Measurements from ENCODE around the gene PCDHGA1. TPM values are rescaled to one million over a fixed set of nuclear protein-coding genes. Genes with fewer than 3 reads are reported as not detected.
"Not testable (repeated sequence)": the region's sequence is repeated elsewhere in the genome, so short reads cannot be mapped to it uniquely, and the experiment has no call there.

Gene PCDHGA1
- polyA plus RNA-seq, 1 experiment = 1.8 TPM

DNA sequence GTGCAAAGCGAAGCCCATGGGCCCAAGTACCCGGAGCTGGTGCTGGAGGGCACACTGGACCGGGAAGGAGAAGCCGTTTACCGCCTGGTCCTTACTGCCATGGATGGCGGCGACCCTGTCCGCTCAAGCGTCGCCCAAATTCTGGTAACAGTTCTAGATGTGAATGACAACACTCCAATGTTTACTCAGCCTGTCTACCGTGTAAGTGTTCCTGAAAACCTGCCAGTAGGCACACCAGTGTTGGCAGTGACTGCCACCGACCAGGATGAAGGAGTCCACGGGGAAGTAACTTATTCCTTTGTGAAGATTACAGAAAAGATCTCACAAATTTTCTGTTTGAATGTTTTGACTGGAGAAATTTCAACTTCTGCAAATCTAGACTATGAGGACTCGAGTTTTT is 44.3 kb downstream of the PCDHGA1 start:
- TF ChIP-seq, protein P1, sequence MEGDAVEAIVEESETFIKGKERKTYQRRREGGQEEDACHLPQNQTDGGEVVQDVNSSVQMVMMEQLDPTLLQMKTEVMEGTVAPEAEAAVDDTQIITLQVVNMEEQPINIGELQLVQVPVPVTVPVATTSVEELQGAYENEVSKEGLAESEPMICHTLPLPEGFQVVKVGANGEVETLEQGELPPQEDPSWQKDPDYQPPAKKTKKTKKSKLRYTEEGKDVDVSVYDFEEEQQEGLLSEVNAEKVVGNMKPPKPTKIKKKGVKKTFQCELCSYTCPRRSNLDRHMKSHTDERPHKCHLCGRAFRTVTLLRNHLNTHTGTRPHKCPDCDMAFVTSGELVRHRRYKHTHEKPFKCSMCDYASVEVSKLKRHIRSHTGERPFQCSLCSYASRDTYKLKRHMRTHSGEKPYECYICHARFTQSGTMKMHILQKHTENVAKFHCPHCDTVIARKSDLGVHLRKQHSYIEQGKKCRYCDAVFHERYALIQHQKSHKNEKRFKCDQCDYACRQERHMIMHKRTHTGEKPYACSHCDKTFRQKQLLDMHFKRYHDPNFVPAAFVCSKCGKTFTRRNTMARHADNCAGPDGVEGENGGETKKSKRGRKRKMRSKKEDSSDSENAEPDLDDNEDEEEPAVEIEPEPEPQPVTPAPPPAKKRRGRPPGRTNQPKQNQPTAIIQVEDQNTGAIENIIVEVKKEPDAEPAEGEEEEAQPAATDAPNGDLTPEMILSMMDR (IDR thresholded peaks at IDR 0.05; ENCODE audit: insufficient read depth, low read depth, low read length) = no peak
- H3K27me3 ChIP-seq (ENCODE audit: control insufficient read depth, insufficient read depth, low read length) = no peaks in the 10 kb centered on the region; the same call in 1 of the 2 replicates
- H3K36me3 ChIP-seq (ENCODE audit: control insufficient read depth, insufficient read depth, low read length) = no peaks in the 10 kb centered on the region
- ChIA-PET POLR2A (no interaction called here), CTCF (interaction anchor here (0.9 to 2.2 kb wide), 16 partner anchors 10 to 193 kb away, joined by 3 to 14 read pairs (median 4); partner anchors contain the start of genes PCDHGA10, PCDHGA11, PCDHGA4 and PCDHGA5)
- DNase-seq (ENCODE audit: low read depth) = no peak
- no peak overlapping the region for H3K4me3 ChIP-seq (ENCODE audit: low read depth, low read length)

DNA sequence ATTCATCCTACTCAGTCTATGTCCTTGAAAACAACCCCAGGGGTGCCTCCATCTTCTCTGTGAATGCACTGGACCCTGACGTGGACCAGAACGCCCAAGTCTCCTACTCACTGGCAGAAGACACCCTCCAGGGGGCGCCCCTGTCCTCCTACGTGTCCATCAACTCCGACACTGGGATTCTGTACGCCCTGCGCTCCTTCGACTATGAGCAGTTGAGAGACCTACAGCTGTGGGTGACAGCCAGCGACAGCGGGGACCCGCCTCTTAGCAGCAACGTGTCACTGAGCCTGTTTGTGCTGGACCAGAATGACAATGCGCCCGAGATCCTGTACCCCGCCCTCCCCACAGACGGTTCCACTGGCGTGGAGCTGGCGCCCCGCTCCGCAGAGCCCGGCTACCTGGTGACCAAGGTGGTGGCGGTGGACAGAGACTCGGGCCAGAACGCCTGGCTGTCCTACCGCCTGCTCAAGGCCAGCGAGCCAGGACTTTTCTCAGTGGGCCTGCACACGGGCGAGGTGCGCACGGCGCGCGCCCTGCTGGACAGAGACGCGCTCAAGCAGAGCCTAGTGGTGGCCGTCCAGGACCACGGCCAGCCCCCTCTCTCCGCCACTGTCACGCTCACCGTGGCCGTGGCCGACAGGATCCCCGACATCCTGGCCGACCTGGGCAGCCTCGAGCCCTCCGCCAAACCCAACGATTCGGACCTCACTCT is 45.3 kb downstream of the PCDHGA1 start:
- H3K4me3 ChIP-seq (ENCODE audit: low read depth, low read length); H3K27me3 ChIP-seq (ENCODE audit: control insufficient read depth, insufficient read depth, low read length); DNase-seq (ENCODE audit: low read depth); POLR2A ChIA-PET; H3K36me3 ChIP-seq (ENCODE audit: control insufficient read depth, insufficient read depth, low read length): not testable (repeated sequence)
- CTCF ChIA-PET = interaction anchor here (0.9 to 1.9 kb wide), 5 partner anchors 11 to 192 kb away, joined by 3 to 7 read pairs (median 4); partner anchors contain the start of gene TAF7

DNA sequence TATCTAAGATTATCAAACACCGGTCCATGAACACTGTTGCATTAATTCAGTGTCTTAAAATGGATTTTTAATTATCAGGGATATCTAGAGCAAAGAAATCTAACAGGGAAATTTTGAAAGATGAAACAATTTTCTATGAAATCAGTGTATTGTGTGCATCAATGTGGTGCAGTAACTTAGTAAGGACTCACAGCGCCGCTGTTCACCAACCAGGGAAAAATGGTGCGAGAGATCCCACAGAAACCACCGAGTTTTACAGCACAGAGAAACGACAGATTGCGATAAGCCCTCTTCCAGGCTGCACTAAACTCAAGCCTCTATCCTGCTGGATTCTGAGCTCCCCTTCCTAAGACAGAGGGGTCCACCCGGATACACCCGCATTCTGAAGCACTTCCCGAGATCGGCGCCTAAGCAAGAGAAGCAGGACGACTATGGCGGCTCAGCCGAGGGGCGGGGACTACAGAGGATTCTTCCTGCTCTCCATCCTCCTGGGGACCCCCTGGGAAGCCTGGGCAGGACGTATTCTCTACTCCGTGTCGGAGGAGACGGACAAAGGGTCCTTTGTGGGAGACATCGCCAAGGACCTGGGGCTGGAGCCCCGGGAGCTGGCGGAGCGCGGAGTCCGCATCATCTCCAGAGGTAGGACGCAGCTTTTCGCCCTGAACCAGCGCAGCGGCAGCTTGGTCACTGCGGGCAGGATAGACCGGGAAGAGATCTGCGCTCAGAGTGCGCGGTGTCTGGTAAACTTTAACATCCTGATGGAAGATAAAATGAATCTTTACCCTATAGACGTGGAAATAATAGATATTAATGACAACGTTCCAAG is 52.4 kb downstream of the PCDHGA1 start, which contains the start of gene PCDHGA7:
PCDHGA7 (plus strand) TSS at position 274 of the 826 bp plus-strand sequence; CDS start at position 432, 158 bp downstream.
- TF ChIP-seq, protein P1 (IDR thresholded peaks at IDR 0.05; ENCODE audit: insufficient read depth, low read depth, low read length) = peak; percentile 68
- DNase-seq (ENCODE audit: low read depth) = no peak
- ChIA-PET CTCF (interaction anchor here (0.8 to 1.6 kb wide), 8 partner anchors 12 to 183 kb away, joined by 3 to 11 read pairs (median 4); partner anchors contain the start of genes PCDHGA2, PCDHGA5, PCDHGB5 and TAF7), POLR2A (interaction anchor here (0.6 kb wide), 1 partner anchor 135 kb away, joined by 8 read pairs; no protein-coding TSS in a partner anchor)
- H3K27me3 ChIP-seq (ENCODE audit: control insufficient read depth, insufficient read depth, low read length) = no peaks in the 10 kb centered on the region
- H3K4me3 ChIP-seq (ENCODE audit: low read depth, low read length) = peak within 1 kb of the TSS; percentile 54
- no peaks in the 10 kb centered on the region; the same call in 1 of the 2 replicates for H3K36me3 ChIP-seq (ENCODE audit: control insufficient read depth, insufficient read depth, low read length)

DNA sequence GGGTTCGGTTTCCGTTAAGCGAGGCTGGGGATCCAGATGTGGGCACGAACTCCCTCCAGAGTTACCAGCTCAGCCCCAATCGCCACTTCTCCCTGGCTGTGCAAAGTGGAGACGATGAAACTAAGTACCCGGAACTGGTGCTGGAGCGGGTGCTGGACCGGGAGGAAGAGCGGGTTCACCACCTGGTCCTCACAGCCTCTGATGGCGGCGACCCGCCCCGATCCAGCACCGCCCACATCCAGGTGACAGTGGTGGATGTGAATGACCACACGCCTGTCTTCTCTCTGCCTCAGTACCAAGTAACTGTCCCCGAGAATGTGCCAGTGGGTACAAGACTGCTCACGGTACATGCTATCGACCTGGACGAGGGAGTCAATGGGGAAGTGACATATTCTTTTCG is 53.0 kb downstream of the PCDHGA1 start:
- peak overlapping the region; percentile 54 for H3K4me3 ChIP-seq (ENCODE audit: low read depth, low read length)
- no peaks in the 10 kb centered on the region for H3K27me3 ChIP-seq (ENCODE audit: control insufficient read depth, insufficient read depth, low read length)
- no peak for DNase-seq (ENCODE audit: low read depth)
- TF ChIP-seq, protein P1 (IDR thresholded peaks at IDR 0.05; ENCODE audit: insufficient read depth, low read depth, low read length) = no peak
- POLR2A ChIA-PET = interaction anchor here (0.6 kb wide), 1 partner anchor 135 kb away, joined by 8 read pairs; no protein-coding TSS in a partner anchor
- H3K36me3 ChIP-seq (ENCODE audit: control insufficient read depth, insufficient read depth, low read length) = no peaks in the 10 kb centered on the region; the same call in 1 of the 2 replicates
- CTCF ChIA-PET = interaction anchor here (0.8 to 1.6 kb wide), 8 partner anchors 12 to 183 kb away, joined by 3 to 11 read pairs (median 4); partner anchors contain the start of genes PCDHGA2, PCDHGA5, PCDHGB5 and TAF7

GRCh38 chr5:141384471-141385267 is 54.4 kb downstream of the PCDHGA1 start:
- no peak for DNase-seq (ENCODE audit: low read depth)
- Histone ChIP-seq H3K4me3 (ENCODE audit: low read depth, low read length) (no peak overlapping the region), H3K27me3 (ENCODE audit: control insufficient read depth, insufficient read depth, low read length) (no peaks in the 10 kb centered on the region), H3K36me3 (ENCODE audit: control insufficient read depth, insufficient read depth, low read length) (no peaks in the 10 kb centered on the region; the same call in 1 of the 2 replicates)
- ChIA-PET CTCF (interaction anchor here (4.1 kb wide), 1 partner anchor 14 kb away, joined by 16 read pairs; the partner anchor contains the start of gene PCDHGB3), POLR2A (no interaction called here)
- TF ChIP-seq, protein P1 (IDR thresholded peaks at IDR 0.05; ENCODE audit: insufficient read depth, low read depth, low read length) = no peak
